Measurements from ENCODE around the gene PLA2G4F. TPM values are rescaled to one million over a fixed set of nuclear protein-coding genes. Genes with fewer than 3 reads are reported as not detected.

Gene PLA2G4F
- total and polyA plus RNA-seq, 10 of the 15 experiments (the other 5 are each of a cell fraction or from before 2014, with no cell fraction given) = not detected

- TF ChIP-seq BCLAF1 (IDR thresholded peaks at IDR 0.05) (no peak), PBX3 (IDR thresholded peaks at IDR 0.05; ENCODE audit: insufficient replicate concordance, low read depth, low read length) (no peak), GATAD2B (conservative IDR thresholded peaks at IDR 0.05; ENCODE audit: low read depth) (no peak)
Measured at GRCh38 chr15:42135351-42135750, 21.1 kb downstream of the PLA2G4F start (continued).

- no peak for ATAC-seq
- intact Hi-C loops (cut with micrococcal nuclease; ENCODE audit: unreplicated experiment) (loop anchor here (1.0 to 5.0 kb wide), 3 partner anchors 52 to 146 kb away; no protein-coding TSS in a partner anchor), in situ Hi-C loops (cut with MboI) (no loop called here)
- Histone ChIP-seq H3K9ac (ENCODE audit: control insufficient read depth, insufficient read depth, low read length) (no peak overlapping the region), H4K20me1 (ENCODE audit: control insufficient read depth, insufficient read depth) (no peaks in the 10 kb centered on the region), H3K9me3 (replicated peaks; ENCODE audit: control insufficient read depth, insufficient read depth, low read length) (no peaks in the 10 kb centered on the region), H3K36me3 (ENCODE audit: control insufficient read depth in 2 of 2, insufficient read depth in 2 of 2, low read length in 1 of 2) (no peaks in the 10 kb centered on the region), H3K27ac (ENCODE audit: control insufficient read depth, insufficient read depth) (no peak overlapping the region), H3K27me3 (replicated peaks in 1 of 2; ENCODE audit: control insufficient read depth in 2 of 2, insufficient read depth in 2 of 2, low read length in 1 of 2) (no peaks in the 10 kb centered on the region), H3K4me1 (ENCODE audit: control insufficient read depth, insufficient read depth, low read length) (no peaks in the 10 kb centered on the region), H2AFZ (ENCODE audit: control insufficient read depth, low read depth, low read length) (no peak overlapping the region), H3K4me3 (no peak overlapping the region), H3K4me2 (ENCODE audit: control insufficient read depth, insufficient read depth) (no peak overlapping the region), H3K79me2 (ENCODE audit: control insufficient read depth, insufficient read depth, low read length) (no peaks in the 10 kb centered on the region)
- RAD21 ChIA-PET (ENCODE audit: unreplicated experiment) = interaction anchor here (0.6 to 1.3 kb wide), 4 partner anchors 24 to 251 kb away, joined by 3 to 4 read pairs (median 3); no protein-coding TSS in a partner anchor
- POLR2A ChIA-PET = interaction anchor here (0.6 kb wide), 1 partner anchor 367 kb away, joined by 6 read pairs; no protein-coding TSS in a partner anchor
- SMC1A ChIA-PET (ENCODE audit: uncharacterized antibody, unreplicated experiment) = interaction anchor here (0.6 to 1.3 kb wide), 6 partner anchors 17 to 407 kb away, joined by 3 to 4 read pairs (median 3); no protein-coding TSS in a partner anchor
- CTCF ChIA-PET = interaction anchor here (0.6 to 4.1 kb wide), 23 partner anchors 13 to 1305 kb away, joined by 3 to 16 read pairs (median 3); no protein-coding TSS in a partner anchor
- WGBS (ENCODE audit: insufficient coverage, insufficient replicate concordance, low lambda C conversion rate, missing lambda C conversion rate) = 61% methylated on average over 6 of the region's 6 CpGs
- no peak for FAIRE-seq
- DNase-seq (ENCODE audit: low read depth, low spot score) = no peak
- BruUV-seq (replicated peaks) = no TSS peak
- TF ChIP-seq CTCF (IDR thresholded peaks at IDR 0.05 in 2 of 3, conservative IDR thresholded peaks at IDR 0.05 in 1 of 3; ENCODE audit: control insufficient read depth in 2 of 3, extremely low read depth in 1 of 3, insufficient read depth in 1 of 3, low read depth in 3 of 3, low read length in 3 of 3) (no peak), EGR1 (IDR thresholded peaks at IDR 0.05; ENCODE audit: borderline replicate concordance in 1 of 2, low read depth in 2 of 2, low read length in 2 of 2) (no peak), SKIL (IDR thresholded peaks at IDR 0.05; ENCODE audit: low read depth, poor library complexity, severe bottlenecking) (no peak), SMARCA5 (IDR thresholded peaks at IDR 0.05) (no peak), BHLHE40 (IDR thresholded peaks at IDR 0.05; ENCODE audit: borderline replicate concordance in 1 of 2, low read depth in 2 of 2, low read length in 1 of 2) (no peak), IKZF1 (conservative IDR thresholded peaks at IDR 0.05) (no peak), CBX5 (IDR thresholded peaks at IDR 0.05; ENCODE audit: low read depth) (no peak), MXI1 (IDR thresholded peaks at IDR 0.05; ENCODE audit: low read depth, low read length) (no peak), ZNF217 (IDR thresholded peaks at IDR 0.05) (no peak)
Measured at GRCh38 chr15:42134617-42135245, 21.7 kb downstream of the PLA2G4F start.

All from GM12878 (cell line).